Lower leg skin (tissue), 4 donors: Measurements from ENCODE around the gene EEF2. TPM values are rescaled to one million over a fixed set of nuclear protein-coding genes. Genes with fewer than 3 reads are reported as not detected.

Experiments used
- DNase-seq, 2 donors: peaks; one replicate each; pipeline ENCODE4 v3.0.0-alpha.2; 2019; ENCODE audit warnings: low spot score in 2 of 2
- H3K4me3 ChIP-seq: fragments of 200-600 bp; sonication (generic); 2 replicates; pipeline ENCODE4 v1.5.1; 2017; ENCODE audit warnings: mild to moderate bottlenecking, low read depth; ENCODE audit not compliant: poor library complexity, severe bottlenecking
- CTCF ChIP-seq, 3 donors: fragments of 450-650 bp; IDR thresholded peaks; one replicate each; pipeline ENCODE4 v1.5.1; 2016; ENCODE audit warnings: antibody characterized with exemption in 3 of 3, mild to moderate bottlenecking in 3 of 3, moderate library complexity in 2 of 3
- POLR2A ChIP-seq, 2 donors: fragments of 450-650 bp; IDR thresholded peaks; one replicate each; pipeline ENCODE4 v1.6.1; 2016 to 2017; ENCODE audit warnings: antibody characterized with exemption in 2 of 2, mild to moderate bottlenecking in 1 of 2, moderate library complexity in 1 of 2
- WGBS, 2 donors: methylation state at CpG; one replicate each; pipeline ENCODE4 v1.1.5; 2018; 5-methylcytosine and 5-hydroxymethylcytosine counted together
- intact Hi-C: fragments of 100-400 bp; cut with DNase I; formaldehyde crosslinking; loops from one replicate; pipeline ENCODE4 v1.15.0; 2023; ENCODE audit warnings: low total_unique reads
- total RNA-seq, 4 donors: library from RNA; depleted of rRNA; stranded (reverse); fragments of >200 nt; gene quantifications; one replicate each; pipeline ENCODE4 v1.1.0, GENCODE V29; 2016

Gene EEF2
- total RNA-seq, 4 donors from 2014 or later: 2,068 to 2,517 (median 2,443) TPM

DNA sequence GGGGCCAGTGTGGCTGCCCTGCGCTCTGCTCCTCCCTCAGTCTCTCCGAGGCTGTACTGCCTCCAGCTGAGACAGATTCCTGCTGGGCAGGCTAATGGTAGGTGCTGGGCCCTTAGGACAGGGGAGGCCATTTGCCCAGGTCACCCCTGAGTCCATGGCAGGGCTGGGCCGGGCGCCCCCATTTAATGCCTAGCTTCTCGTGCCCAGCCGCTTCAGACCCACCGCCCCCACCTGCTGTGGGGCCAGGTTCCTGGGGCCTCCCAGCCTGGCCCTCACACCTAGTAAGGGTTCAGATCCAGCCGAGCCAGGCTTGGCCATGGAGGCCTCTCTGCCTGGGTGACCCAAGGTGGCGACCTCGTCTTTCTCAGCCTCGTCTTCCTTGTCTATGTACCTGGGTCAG lies 40.1 kb upstream of the EEF2 start:
- TF ChIP-seq POLR2A (IDR thresholded peaks at IDR 0.05): no peak
- TF ChIP-seq CTCF (IDR thresholded peaks at IDR 0.05): no peak
- H3K4me3 ChIP-seq: no peak overlapping the region
- WGBS, 2 donors: 67 to 84% methylated on average over 11 of the region's 11 CpGs
- DNase-seq: no peak
- intact Hi-C loops: no loop called here

DNA sequence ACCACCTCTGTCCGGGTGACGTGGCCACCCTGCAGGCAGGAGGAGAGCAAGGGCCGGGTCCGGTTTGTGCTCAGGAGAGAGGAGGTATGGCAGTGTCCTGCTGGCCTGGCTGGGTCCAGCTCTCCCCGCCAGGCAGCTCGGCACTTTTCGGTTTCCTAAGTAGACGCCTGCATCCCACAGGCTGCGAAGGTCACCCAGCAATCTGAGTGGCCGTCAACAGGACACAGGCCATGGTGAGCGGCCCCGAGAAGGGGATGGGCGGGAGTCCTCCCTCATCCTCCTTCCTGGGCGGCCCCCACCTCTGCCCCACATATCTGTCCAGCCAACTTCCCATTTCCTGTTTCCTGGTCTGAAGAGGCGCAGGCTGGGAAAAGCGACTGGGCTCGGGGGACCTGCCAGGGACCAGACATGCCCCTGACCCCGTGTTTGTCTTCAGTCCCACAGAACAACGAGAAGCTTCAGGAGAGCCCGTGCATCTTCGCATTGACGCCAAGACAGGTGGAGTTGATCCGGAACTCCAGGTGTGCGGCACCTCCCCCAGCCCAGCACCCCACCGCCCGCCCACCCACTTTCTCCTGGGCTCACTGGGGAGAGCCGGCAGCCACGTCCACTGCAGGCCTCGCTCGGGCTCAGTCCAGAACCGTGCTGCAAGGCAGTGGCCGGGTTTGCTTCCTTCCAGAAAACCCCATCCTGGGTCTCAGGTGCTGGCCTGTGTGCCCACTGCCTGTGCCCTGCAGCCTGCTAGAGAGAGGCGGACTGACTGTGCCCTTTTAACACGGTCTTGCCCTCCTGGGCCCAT lies 38.5 kb upstream of the EEF2 start:
- no peak overlapping the region for H3K4me3 ChIP-seq
- intact Hi-C loops: no loop called here
- TF ChIP-seq POLR2A (IDR thresholded peaks at IDR 0.05): no peak
- no peak for TF ChIP-seq CTCF (IDR thresholded peaks at IDR 0.05)
- WGBS, 2 donors: 76 to 84% methylated on average over 25 to 34 of the region's 34 CpGs
- no peak for DNase-seq

DNA sequence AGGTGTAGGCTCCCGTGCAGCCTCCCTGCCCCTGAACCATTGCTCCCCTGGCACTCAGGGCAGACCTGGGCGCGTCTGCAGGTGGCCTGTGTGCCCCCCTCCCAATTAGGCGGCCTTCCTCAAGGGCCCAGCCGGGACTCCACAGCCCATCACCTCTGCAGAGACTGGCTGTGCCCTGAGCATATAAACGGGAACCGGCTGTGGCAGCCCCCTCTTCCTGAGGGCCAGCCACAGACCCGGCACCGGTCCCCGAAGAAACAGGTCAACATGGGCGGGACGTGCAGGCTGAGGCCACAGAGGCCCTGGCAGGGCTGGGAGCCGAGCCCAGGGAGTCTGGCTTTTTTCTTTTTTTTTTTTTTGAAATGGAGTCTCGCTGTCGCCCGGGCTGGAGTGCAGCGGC lies 34.3 kb upstream of the EEF2 start:
- no peak overlapping the region for H3K4me3 ChIP-seq
- intact Hi-C loops: no loop called here
- no peak for TF ChIP-seq POLR2A (IDR thresholded peaks at IDR 0.05)
- no peak for TF ChIP-seq CTCF (IDR thresholded peaks at IDR 0.05)
- no peak for DNase-seq
- 38 to 65% methylated on average over 17 of the region's 17 CpGs for WGBS, 2 donors

DNA sequence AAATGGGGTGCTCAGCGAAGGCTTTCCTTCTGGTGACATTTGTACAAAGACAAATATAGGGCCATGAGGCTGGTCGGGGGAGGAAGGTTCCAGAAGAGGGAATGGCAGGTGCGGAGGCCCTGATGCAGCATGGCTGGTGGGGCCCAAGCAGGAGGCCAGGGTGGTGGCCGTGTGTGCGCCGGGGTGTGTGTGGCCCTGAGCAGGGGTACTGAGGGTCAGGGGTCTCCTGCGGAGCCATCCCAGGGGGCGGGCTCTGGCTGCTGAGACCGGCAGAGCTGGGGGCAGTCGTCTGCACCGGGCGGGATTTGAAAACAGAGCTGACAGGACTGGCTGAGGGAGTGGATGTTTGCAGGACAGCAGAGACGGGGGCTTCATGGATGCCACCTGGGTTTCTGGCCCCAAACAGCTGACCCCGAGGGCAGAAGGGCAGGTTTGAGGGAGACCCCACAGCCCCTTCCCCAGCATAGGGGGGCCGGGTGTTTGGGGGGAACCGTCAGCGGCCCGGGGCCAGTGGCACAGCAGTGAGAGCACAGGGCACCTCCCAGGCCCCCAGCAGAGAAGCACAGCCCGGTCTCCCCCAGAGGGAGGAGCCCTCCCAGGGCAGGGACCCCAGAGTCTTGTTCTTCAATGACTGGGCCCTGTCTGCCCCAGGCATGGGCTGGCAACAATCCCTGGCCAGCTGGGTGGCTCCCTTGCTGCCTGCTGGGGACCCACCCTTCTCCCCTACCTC lies 33.7 kb upstream of the EEF2 start:
- no peak for DNase-seq
- WGBS, 2 donors: 79 to 83% methylated on average over 18 to 19 of the region's 19 CpGs
- TF ChIP-seq POLR2A (IDR thresholded peaks at IDR 0.05): no peak
- no peak for TF ChIP-seq CTCF (IDR thresholded peaks at IDR 0.05)
- H3K4me3 ChIP-seq: no peak overlapping the region
- intact Hi-C loops: no loop called here

GRCh38 chr19:4018140-4018613 lies 32.9 kb upstream of the EEF2 start:
- intact Hi-C loops: no loop called here
- 84 to 93% methylated on average over 16 to 22 of the region's 22 CpGs for WGBS, 2 donors
- H3K4me3 ChIP-seq: no peak overlapping the region
- DNase-seq: no peak
- TF ChIP-seq CTCF (IDR thresholded peaks at IDR 0.05) (no peak), POLR2A (IDR thresholded peaks at IDR 0.05) (no peak)
